OCI-LY3 (cell line): ENCODE results near the gene PTTG1IP.

Experiments
- CTCF ChIP-seq: fragments of 200-600, 300-600 bp; sonication (generic); IDR thresholded peaks from 2 replicates; pipeline ENCODE4 v1.5.1; 2014; ENCODE audit warnings: antibody characterized with exemption, low read length, low read depth
- EZH2phosphoT487 ChIP-seq: fragments of 200-600 bp; shearing (Covaris generic); IDR thresholded peaks from 2 replicates; pipeline ENCODE4 v1.6.1; 2018; ENCODE audit warnings: antibody characterized with exemption, mixed run types, low read depth

GRCh38 chr21:44893948-44894656, 20.6 kb upstream of the PTTG1IP start:
- no peak for TF ChIP-seq EZH2phosphoT487
- no peak for TF ChIP-seq CTCF
